Esophagus squamous epithelium (tissue), 5 donors: ENCODE data around the gene BCL7A. TPM values are rescaled to one million over a fixed set of nuclear protein-coding genes. Genes with fewer than 3 reads are reported as not detected.

Experiments used
- DNase-seq: peaks from one replicate; lab custom pipeline; 2025; lab: John Stamatoyannopoulos, UW
- H3K27ac ChIP-seq, 4 donors: fragments of 200-600 bp; sonication (generic); one replicate each; pipeline ENCODE4 v1.5.1; 2016 to 2019; ENCODE audit warnings: mild to moderate bottlenecking in 1 of 4
- H3K27me3 ChIP-seq, 4 donors: fragments of 200-600 bp; sonication (generic); 1 replicate in 3 of 4; 2 replicates in 1 of 4; pipeline versions ENCODE4 v1.5.1 to v1.6.0; 2017 to 2021; ENCODE audit warnings: antibody characterized with exemption in 1 of 4
- H3K36me3 ChIP-seq, 3 donors: fragments of 200-600 bp; sonication (generic); one replicate each; pipeline ENCODE4 v1.5.1; 2016 to 2019
- H3K4me1 ChIP-seq, 3 donors: fragments of 200-600 bp; sonication (generic); one replicate each; pipeline ENCODE4 v1.5.1; 2017 to 2019
- H3K4me3 ChIP-seq, 4 donors: fragments of 200-600 bp; sonication (generic); 1 replicate in 3 of 4; 2 replicates in 1 of 4; pipeline ENCODE4 v1.5.1; 2016 to 2019; ENCODE audit warnings: mild to moderate bottlenecking in 2 of 4, moderate library complexity in 1 of 4
- H3K9me3 ChIP-seq, 3 donors: fragments of 200-600 bp; sonication (generic); one replicate each; pipeline ENCODE4 v1.5.1; 2016 to 2019
- POLR2A ChIP-seq, 4 donors: fragments of 450-650 bp; IDR thresholded peaks; one replicate each; pipeline ENCODE4 v1.6.1; 2017; ENCODE audit warnings: antibody characterized with exemption in 4 of 4, mild to moderate bottlenecking in 4 of 4, moderate library complexity in 3 of 4
- WGBS, 2 donors: methylation state at CpG; one replicate each; pipeline ENCODE4 v1.1.5; 2018; 5-methylcytosine and 5-hydroxymethylcytosine counted together
- intact Hi-C: fragments of 100-400 bp; cut with DNase I; formaldehyde crosslinking; loops from one replicate; pipeline ENCODE4 v1.15.0; 2022
- total RNA-seq, 4 donors: library from RNA; depleted of rRNA; stranded (reverse); fragments of >200 nt; gene quantifications; one replicate each; pipeline ENCODE4 v1.1.0, GENCODE V29; 2016
- TF ChIP-seq, protein P1 (sequence below), 6 experiments: fragments of 450-650 bp in 4 of 6; fragments of 200-600 bp in 2 of 6; sonication (generic) in 2 of 6; IDR thresholded peaks; one replicate each; pipeline ENCODE4 v1.5.1; 2016 to 2019; ENCODE audit warnings: antibody characterized with exemption in 6 of 6, mild to moderate bottlenecking in 4 of 6, moderate library complexity in 4 of 6
- donor health status: DM: yes; HTN: yes; CAD: no.

The BCL7A gene
- 1 to 10 TPM; 2.5 to 8.6 (median 5.1) TPM for total RNA-seq

DNA sequence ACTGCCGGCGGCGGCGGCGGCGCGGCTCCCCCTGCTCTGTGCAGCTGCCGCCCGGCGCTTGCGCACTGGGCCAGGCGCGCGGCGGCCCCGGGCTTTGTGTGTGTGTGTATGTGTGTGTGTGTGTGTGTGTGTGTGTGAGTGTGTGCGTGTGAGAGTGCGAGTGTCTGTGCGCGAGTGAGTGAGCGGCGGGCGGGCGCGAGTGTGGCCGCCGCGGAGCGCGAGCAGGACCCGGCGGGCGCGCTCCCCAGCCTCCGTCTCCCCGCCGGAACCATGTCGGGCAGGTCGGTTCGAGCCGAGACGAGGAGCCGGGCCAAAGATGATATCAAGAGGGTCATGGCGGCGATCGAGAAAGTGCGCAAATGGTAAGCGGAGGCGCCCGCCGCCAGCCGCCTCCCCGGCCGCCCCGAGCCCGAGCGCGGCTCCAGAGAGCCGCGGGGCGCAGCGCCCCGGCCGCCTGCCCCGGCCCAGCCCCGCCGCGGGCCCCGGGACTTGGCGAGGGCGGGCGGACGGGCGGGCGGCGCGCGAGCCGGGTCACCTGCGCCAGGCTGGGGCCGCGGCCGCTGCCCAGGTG is at the start of gene BCL7A:
Gene BCL7A, plus strand, starts transcription at position 63 of the 571 bp plus-strand sequence. Its CDS starts 208 bp downstream, at position 271.
- intact Hi-C loops = loop anchor here (10.0 kb wide), 1 partner anchor 107 kb away; the partner anchor contains the start of gene CFAP251
- Histone ChIP-seq H3K9me3 (peaks cover 0 to 5% (median 0%) of the 10 kb centered on the region in 3 donors), H3K4me3 (peak within 1 kb of the TSS; percentile 60 to 89 (median 66)), H3K36me3 (no peaks in the 10 kb centered on the region), H3K4me1 (peaks cover 22 to 30% (median 22%) of the 10 kb centered on the region in 3 donors), H3K27me3 (peaks cover 0 to 44% (median 0%) of the 10 kb centered on the region in 4 donors), H3K27ac (peak within 1 kb of the TSS; percentile 73 to 85 (median 83))
- 0% methylated on average over 4 of the region's 83 CpGs; no CpG with 5 or more reads in 1 of the 2 donors for WGBS, 2 donors
- no peak for DNase-seq
- TF ChIP-seq, protein P1, sequence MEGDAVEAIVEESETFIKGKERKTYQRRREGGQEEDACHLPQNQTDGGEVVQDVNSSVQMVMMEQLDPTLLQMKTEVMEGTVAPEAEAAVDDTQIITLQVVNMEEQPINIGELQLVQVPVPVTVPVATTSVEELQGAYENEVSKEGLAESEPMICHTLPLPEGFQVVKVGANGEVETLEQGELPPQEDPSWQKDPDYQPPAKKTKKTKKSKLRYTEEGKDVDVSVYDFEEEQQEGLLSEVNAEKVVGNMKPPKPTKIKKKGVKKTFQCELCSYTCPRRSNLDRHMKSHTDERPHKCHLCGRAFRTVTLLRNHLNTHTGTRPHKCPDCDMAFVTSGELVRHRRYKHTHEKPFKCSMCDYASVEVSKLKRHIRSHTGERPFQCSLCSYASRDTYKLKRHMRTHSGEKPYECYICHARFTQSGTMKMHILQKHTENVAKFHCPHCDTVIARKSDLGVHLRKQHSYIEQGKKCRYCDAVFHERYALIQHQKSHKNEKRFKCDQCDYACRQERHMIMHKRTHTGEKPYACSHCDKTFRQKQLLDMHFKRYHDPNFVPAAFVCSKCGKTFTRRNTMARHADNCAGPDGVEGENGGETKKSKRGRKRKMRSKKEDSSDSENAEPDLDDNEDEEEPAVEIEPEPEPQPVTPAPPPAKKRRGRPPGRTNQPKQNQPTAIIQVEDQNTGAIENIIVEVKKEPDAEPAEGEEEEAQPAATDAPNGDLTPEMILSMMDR (IDR thresholded peaks at IDR 0.05) = no peak
- peak in 2 of 4 donors; percentile 46 to 58 for TF ChIP-seq POLR2A (IDR thresholded peaks at IDR 0.05)

DNA sequence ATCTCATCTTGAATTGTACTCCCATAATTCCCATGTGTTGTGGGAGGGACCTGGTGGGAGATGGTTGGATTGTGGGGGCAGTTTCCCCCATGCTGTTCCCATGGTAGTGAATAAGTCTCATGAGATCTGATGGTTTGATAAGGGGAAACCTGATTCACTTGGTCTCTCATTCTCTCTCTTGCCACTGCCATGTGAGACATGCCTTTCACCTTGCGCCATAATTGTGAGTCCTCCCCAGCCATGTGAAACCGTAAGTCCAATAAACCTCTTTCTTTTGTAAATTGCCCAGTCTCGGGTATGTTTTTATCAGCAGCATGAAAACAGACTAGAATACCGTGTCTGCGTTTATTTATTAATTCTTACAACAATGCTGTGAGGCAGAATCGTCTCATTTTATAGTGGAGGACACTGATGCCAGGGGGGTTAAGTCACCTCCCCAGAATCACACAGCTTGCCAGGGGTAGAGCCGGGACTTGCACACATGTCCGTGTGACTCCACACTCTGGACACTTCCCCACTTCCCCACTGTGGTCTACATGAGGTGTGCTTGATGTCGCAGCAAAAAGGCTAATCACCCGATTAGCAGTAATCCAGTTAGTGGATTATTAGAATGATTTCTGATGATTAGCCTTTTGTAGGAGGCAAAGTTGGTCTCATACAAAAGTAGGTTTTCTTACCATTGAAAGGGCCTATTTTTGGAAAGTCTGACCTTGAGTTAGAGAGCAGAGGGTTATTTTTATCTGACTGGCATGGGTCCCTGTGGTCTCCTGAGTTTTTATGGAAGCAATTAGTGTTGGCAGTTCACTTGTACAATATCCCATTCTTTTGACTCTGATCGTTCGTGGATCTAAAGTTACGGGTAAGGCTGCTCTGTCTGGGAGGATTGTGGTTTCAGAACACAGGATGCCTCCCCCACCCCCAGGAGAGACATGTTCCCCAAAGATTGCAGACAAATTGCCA is 47.4 kb upstream of the BCL7A start:
- H3K9me3 ChIP-seq = no peaks in the 10 kb centered on the region
- DNase-seq = no peak
- no peaks in the 10 kb centered on the region for H3K36me3 ChIP-seq
- H3K4me3 ChIP-seq = no peak overlapping the region
- WGBS, 2 donors = 81 to 84% methylated on average over 13 of the region's 13 CpGs
- H3K27me3 ChIP-seq = peaks cover 0 to 20% (median 0%) of the 10 kb centered on the region in 4 donors
- H3K4me1 ChIP-seq = no peaks in the 10 kb centered on the region
- intact Hi-C loops = no loop called here
- no peak for TF ChIP-seq POLR2A (IDR thresholded peaks at IDR 0.05)
- TF ChIP-seq, protein P1 (IDR thresholded peaks at IDR 0.05) = no peak
- H3K27ac ChIP-seq = no peak overlapping the region

DNA sequence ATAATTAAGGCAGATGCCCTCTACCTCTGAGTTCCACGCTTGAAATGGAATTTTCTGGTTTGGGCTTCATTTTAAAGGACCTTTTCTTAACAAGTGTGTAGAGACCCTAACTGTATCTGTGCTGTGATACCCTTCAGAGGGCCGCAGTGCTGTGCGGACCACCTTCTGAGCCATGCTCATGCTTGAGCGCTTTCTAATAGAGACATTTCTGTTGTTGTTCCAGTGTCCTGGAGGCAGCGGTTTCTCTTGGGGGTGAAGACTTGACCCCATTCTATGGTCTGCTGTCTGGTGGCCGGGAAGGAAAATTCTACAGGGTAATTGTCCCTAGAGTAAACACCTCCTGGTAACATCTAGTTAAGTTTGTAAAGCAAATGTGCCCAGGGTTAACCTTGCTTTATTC is 46.7 kb upstream of the BCL7A start:
- Histone ChIP-seq H3K27ac (no peak overlapping the region), H3K4me1 (no peaks in the 10 kb centered on the region), H3K9me3 (no peaks in the 10 kb centered on the region), H3K4me3 (no peak overlapping the region), H3K36me3 (no peaks in the 10 kb centered on the region), H3K27me3 (peaks cover 0 to 20% (median 0%) of the 10 kb centered on the region in 4 donors)
- no peak for DNase-seq
- intact Hi-C loops = no loop called here
- TF ChIP-seq, protein P1 (IDR thresholded peaks at IDR 0.05) = no peak
- no peak for TF ChIP-seq POLR2A (IDR thresholded peaks at IDR 0.05)
- 91 to 95% methylated on average over 4 to 6 of the region's 6 CpGs for WGBS, 2 donors

DNA sequence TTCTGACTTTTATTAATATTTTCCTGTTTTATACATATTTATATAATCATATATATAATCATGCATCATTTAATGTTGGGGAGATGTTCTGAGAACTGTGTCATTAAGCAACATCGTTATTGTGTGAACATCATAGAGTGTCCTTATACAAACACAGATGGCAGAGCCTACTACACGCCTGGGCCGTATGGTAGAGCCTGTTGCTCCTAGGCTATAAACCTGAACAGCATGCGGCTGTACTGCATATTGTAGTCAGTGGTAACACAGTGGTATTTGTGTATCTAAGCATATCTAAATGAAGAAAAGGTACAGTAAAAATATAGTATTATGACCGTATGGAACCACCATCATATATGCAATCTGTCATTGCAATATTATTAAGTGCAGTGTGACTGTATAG is 44.7 kb upstream of the BCL7A start:
- Histone ChIP-seq H3K27ac (no peak overlapping the region), H3K36me3 (no peaks in the 10 kb centered on the region), H3K4me3 (no peak overlapping the region), H3K4me1 (no peaks in the 10 kb centered on the region), H3K9me3 (no peaks in the 10 kb centered on the region), H3K27me3 (peaks cover 0 to 20% (median 0%) of the 10 kb centered on the region in 4 donors)
- intact Hi-C loops = no loop called here
- TF ChIP-seq, protein P1 (IDR thresholded peaks at IDR 0.05) = no peak
- WGBS, 2 donors = 90 to 94% methylated on average over 5 of the region's 5 CpGs
- DNase-seq = no peak
